T-helper 22 cell (primary cell): Measurements from ENCODE around the gene DNAL4.

ENCODE experiments used
- DNase-seq: peaks from one replicate; pipeline ENCODE4 v3.0.0-alpha.2; 2020; ENCODE audit warnings: low read depth

Gene DNAL4

DNA sequence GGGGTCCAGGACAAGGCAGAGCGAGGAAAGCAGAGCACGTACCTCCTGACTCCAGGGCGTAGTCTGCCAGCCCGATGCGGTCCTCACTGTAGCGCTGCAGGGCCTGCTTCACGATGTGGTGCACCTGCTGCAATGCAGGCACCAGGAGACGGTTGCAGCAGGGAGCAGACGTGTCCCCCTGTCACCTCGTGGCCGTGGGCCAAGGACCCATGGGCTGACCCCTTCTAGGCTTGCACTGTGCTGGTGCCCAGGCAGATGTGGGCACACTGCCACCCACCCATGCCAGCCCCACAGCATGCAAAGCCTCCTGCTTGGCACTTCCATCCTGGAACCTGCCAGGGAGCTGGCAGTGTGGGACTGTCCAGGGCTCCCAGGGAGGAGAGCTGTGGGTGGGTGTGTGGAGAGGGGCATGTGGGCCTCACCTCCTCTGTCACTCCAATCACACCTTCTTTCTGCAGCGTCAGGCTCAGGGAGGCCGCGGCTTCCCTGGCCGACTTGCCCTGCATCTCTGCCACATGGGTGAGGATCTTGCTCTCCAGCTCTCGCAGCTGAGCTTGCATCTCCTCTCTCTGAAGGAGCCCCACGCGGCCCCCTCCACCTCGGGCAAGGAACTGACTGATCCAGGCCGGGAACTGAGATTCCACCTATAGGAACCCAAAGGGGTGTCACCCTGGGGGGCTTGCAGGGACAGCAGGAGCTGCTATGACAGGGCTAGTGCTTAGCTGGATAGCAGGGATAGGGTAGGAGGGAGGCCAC, 54.5 kb downstream of the DNAL4 start:
- no peak for DNase-seq

GRCh38 chr22:38738475-38739070, 55.4 kb downstream of the DNAL4 start:
- no peak for DNase-seq

- DNase-seq: no peak
Observed at GRCh38 chr22:38737302-38738060, 56.5 kb downstream of the DNAL4 start.

DNA sequence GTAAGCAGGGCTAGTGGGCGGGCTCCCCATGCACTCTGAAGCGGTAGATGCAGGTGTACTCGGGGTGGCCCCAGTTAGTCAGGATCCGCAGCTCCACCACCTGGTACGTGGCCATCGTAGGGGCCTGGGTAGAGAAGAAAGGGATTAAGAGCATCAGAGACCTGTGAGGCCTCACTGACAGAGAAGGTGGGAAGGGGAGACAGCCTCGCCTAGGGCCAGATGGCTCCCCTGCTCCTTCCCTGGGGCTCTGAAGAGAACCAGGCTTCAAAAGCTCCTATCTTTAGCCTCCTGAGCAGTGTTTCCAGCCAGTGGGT, 57.7 kb downstream of the DNAL4 start:
- no peak for DNase-seq

GRCh38 chr22:38735465-38736256, 58.3 kb downstream of the DNAL4 start:
- DNase-seq: no peak

DNA sequence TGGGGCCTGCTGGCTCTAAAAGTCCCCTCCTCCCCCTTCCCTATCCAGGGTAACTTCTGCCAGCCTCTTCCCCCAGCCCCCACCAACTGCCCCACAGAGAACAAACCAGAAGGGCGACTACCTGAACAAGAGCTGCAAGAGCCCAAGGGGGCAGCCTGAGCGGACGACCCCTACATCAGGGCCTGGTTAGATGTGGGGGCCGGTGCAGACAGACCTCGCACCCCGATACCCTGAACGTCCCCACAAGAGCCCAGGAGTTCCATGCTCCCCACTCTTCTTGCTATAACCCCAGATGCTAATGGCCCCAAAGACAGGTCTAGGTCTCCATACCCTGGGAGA, 58.8 kb downstream of the DNAL4 start:
- no peak for DNase-seq

GRCh38 chr22:38734421-38735100, 59.4 kb downstream of the DNAL4 start:
- DNase-seq: no peak

- no peak for DNase-seq
Observed at GRCh38 chr22:38733724-38734381, 60.1 kb downstream of the DNAL4 start.

DNA sequence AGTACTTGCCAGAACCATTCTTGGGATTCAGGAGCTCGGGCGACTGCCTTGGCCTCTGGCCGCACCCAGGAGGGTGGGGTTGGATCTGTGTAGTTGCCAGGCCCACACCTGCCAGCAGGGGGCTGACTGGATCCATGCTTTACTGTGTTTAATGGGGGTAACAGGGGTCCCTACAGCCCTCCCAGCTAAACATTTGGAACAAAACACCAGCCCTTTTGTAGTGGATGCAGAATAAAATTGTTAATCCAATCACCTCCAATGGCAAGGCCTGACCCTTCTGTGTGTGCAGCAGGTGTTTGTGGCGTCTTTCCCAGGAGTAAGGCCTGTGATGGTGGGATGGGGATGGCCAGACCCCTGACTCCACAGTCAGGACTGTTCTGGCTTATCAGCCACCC, 60.6 kb downstream of the DNAL4 start:
- no peak for DNase-seq

GRCh38 chr22:38732251-38732815, 61.6 kb downstream of the DNAL4 start:
- no peak for DNase-seq

GRCh38 chr22:38731703-38732161, 62.2 kb downstream of the DNAL4 start:
- no peak for DNase-seq

GRCh38 chr22:38730411-38730871, 63.5 kb downstream of the DNAL4 start:
- DNase-seq: no peak

GRCh38 chr22:38729946-38730345, 64.0 kb downstream of the DNAL4 start:
- DNase-seq: no peak

- DNase-seq: no peak
Observed at GRCh38 chr22:38728871-38729796, 64.8 kb downstream of the DNAL4 start.
